Measurements from ENCODE around the gene SERINC3.

Gene SERINC3

GRCh38 chr20:44450903-44451450 lies 70.9 kb downstream of the SERINC3 start:
- Mint-ChIP-seq H3K27me3 (ENCODE audit: low read depth) (peaks cover 9% of the 10 kb centered on the region), H3K27ac (no peak overlapping the region), H3K4me1 (no peaks in the 10 kb centered on the region), H3K36me3 (ENCODE audit: low read depth) (no peaks in the 10 kb centered on the region), H3K9me3 (no peaks in the 10 kb centered on the region), H3K4me3 (no peak overlapping the region)
- no peak for TF ChIP-seq CTCF (IDR thresholded peaks at IDR 0.05; ENCODE audit: unreplicated experiment in 3 of 3)

GRCh38 chr20:44450281-44450889 lies 71.5 kb downstream of the SERINC3 start:
- Mint-ChIP-seq H3K9me3 (no peaks in the 10 kb centered on the region), H3K27me3 (ENCODE audit: low read depth) (peaks cover 9% of the 10 kb centered on the region), H3K4me3 (no peak overlapping the region), H3K36me3 (ENCODE audit: low read depth) (no peaks in the 10 kb centered on the region), H3K27ac (no peak overlapping the region), H3K4me1 (no peaks in the 10 kb centered on the region)
- no peak for TF ChIP-seq CTCF (IDR thresholded peaks at IDR 0.05; ENCODE audit: unreplicated experiment in 3 of 3)

DNA sequence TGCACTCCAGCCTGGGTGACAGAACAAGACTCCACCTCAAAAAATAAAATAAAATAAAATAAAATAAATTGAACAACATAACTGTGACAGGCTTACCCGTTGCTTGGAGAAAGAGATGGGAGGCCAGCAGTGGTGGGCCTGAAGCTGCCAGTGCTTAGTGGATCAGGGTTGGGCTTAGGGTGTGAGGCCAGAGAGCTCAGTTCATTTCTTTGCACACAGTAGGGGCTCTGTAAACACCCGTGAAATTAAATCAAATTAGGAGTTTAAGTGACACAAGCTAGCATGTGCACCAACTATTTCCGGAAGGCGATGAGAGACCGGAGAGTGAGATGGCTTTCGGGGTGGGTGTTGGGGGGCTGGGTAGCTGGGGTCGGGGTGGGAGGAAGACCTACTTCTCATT lies 72.0 kb downstream of the SERINC3 start:
- Mint-ChIP-seq H3K27ac (no peak overlapping the region), H3K4me1 (no peaks in the 10 kb centered on the region), H3K4me3 (no peak overlapping the region), H3K36me3 (ENCODE audit: low read depth) (no peaks in the 10 kb centered on the region), H3K27me3 (ENCODE audit: low read depth) (peaks cover 9% of the 10 kb centered on the region), H3K9me3 (no peaks in the 10 kb centered on the region)
- no peak for TF ChIP-seq CTCF (IDR thresholded peaks at IDR 0.05; ENCODE audit: unreplicated experiment in 3 of 3)

- H3K27ac Mint-ChIP-seq: no peak overlapping the region
- H3K9me3 Mint-ChIP-seq: no peaks in the 10 kb centered on the region
- H3K36me3 Mint-ChIP-seq (ENCODE audit: low read depth): no peaks in the 10 kb centered on the region
- no peaks in the 10 kb centered on the region for H3K4me1 Mint-ChIP-seq
- H3K27me3 Mint-ChIP-seq (ENCODE audit: low read depth): peaks cover 9% of the 10 kb centered on the region
- no peak for TF ChIP-seq CTCF (IDR thresholded peaks at IDR 0.05; ENCODE audit: unreplicated experiment in 3 of 3)
- no peak overlapping the region for H3K4me3 Mint-ChIP-seq
These were observed 72.9 kb downstream of the SERINC3 start for GRCh38 chr20:44448753-44449546.

DNA sequence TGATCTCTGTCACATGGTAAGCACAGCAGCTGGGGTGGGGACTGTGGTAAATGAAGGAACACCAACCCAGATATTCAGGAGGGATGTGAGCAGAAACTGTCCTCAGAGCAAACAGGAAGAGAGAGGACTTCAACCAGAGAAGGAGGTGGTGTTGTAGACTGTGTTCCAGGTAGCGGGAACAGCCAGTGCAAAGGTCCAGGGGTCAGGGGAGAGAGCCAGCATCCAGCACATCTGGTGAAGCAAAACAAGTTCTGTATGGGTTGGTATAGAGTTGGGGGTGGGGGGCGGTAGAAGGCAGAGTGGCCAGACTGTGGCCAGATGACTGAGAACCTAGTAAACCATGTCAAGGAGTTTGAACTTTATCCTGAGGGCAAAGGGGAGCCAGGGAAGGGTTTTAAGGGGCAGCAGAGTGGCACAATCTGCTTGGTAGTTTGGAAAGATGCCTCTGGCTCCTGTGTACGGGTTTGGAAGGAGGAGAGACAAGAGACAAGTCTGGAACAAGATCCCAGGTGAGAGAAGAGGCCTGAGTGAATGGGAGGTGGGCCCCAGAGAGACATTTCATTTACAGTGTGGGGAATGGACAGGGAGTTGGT lies 73.9 kb downstream of the SERINC3 start:
- TF ChIP-seq CTCF (IDR thresholded peaks at IDR 0.05; ENCODE audit: unreplicated experiment in 3 of 3): no peak
- Mint-ChIP-seq H3K4me1 (no peaks in the 10 kb centered on the region), H3K27ac (no peak overlapping the region), H3K9me3 (no peaks in the 10 kb centered on the region), H3K27me3 (ENCODE audit: low read depth) (peaks cover 9% of the 10 kb centered on the region), H3K36me3 (ENCODE audit: low read depth) (no peaks in the 10 kb centered on the region), H3K4me3 (no peak overlapping the region)

All from nephron (organoid).